Smooth muscle cell (in vitro differentiated cells): Measurements from ENCODE around the gene PROSER2. TPM values are rescaled to one million over a fixed set of nuclear protein-coding genes. Genes with fewer than 3 reads are reported as not detected.

Experiments
- DNase-seq: peaks from one replicate; lab custom pipeline; 2025; ENCODE audit not compliant: unreplicated experiment; lab: John Stamatoyannopoulos, UW
- H2AFZ ChIP-seq: fragments of 200-600 bp; sonication (generic); 2 replicates; pipeline ENCODE4 v1.6.0; 2016; ENCODE audit warnings: antibody characterized with exemption, low read depth, mild to moderate bottlenecking
- H3F3A ChIP-seq: fragments of 200-600 bp; sonication (generic); 2 replicates; pipeline ENCODE4 v1.6.0; 2017; ENCODE audit warnings: antibody characterized with exemption, low read depth
- H3K27ac ChIP-seq: fragments of 200-600 bp; sonication (generic); 2 replicates; pipeline ENCODE4 v1.5.1; 2016; ENCODE audit warnings: low read depth, mild to moderate bottlenecking
- H3K27me3 ChIP-seq: fragments of 200-600 bp; sonication (generic); 2 replicates; pipeline ENCODE4 v1.6.1; 2016; ENCODE audit warnings: low read depth, mild to moderate bottlenecking
- H3K36me3 ChIP-seq: fragments of 200-600 bp; sonication (generic); 2 replicates; pipeline ENCODE4 v1.5.1; 2016; ENCODE audit warnings: low read depth
- H3K4me1 ChIP-seq: fragments of 200-600 bp; sonication (generic); 2 replicates; pipeline ENCODE4 v1.5.1; 2016; ENCODE audit warnings: low read depth
- H3K4me2 ChIP-seq: fragments of 200-600 bp; sonication (generic); 2 replicates; pipeline ENCODE4 v1.6.0; 2016; ENCODE audit warnings: mild to moderate bottlenecking
- H3K4me3 ChIP-seq: fragments of 200-600 bp; sonication (generic); 2 replicates; pipeline ENCODE4 v1.5.1; 2016; ENCODE audit warnings: mild to moderate bottlenecking
- H3K79me2 ChIP-seq: fragments of 200-600 bp; sonication (generic); 2 replicates; pipeline ENCODE4 v1.6.0; 2016; ENCODE audit warnings: low read depth, mild to moderate bottlenecking
- H3K9ac ChIP-seq: fragments of 200-600 bp; sonication (generic); 2 replicates; pipeline ENCODE4 v1.6.0; 2016; ENCODE audit warnings: low read depth
- H3K9me3 ChIP-seq: fragments of 200-600 bp; sonication (generic); replicated peaks from 2 replicates; pipeline ENCODE4 v1.5.1; 2016; ENCODE audit warnings: low read depth
- H4K20me1 ChIP-seq: fragments of 200-600 bp; sonication (generic); 2 replicates; pipeline ENCODE4 v1.6.0; 2016; ENCODE audit warnings: low read depth
- CTCF ChIP-seq: fragments of 200-600 bp; sonication (generic); IDR thresholded peaks from 2 replicates; pipeline ENCODE4 v1.5.1; 2017; ENCODE audit warnings: borderline replicate concordance, mild to moderate bottlenecking, antibody characterized with exemption; ENCODE audit not compliant: insufficient read depth, poor library complexity, severe bottlenecking
- WGBS: methylation state at CpG from one replicate; pipeline ENCODE4 v1.1.7; 2016; ENCODE audit warnings: low lambda C conversion rate; 5-methylcytosine and 5-hydroxymethylcytosine counted together
- polyA plus RNA-seq: library from polyadenylated mRNA; unstranded; fragments of >200 nt; fragmentation: Nextera tagmentation; extraction: Ambion mirVana; gene quantifications from 2 replicates; pipeline ENCODE4 v1.2.1, GENCODE V29; 2016
- total RNA-seq: library from RNA; depleted of rRNA; stranded (reverse); fragments of >200 nt; gene quantifications from 2 replicates; pipeline ENCODE4 v1.2.3, GENCODE V29; 2014

PROSER2 gene
- total and polyA plus RNA-seq, 2 experiments from 2014 or later: 4.9 to 8.2 TPM

- Histone ChIP-seq H3F3A (no peaks in the 10 kb centered on the region), H3K36me3 (no peaks in the 10 kb centered on the region), H2AFZ (no peak overlapping the region), H3K9ac (no peak overlapping the region), H3K9me3 (no peaks in the 10 kb centered on the region), H3K27ac (peak overlapping the region; percentile 54), H3K4me1 (no peaks in the 10 kb centered on the region), H3K4me2 (no peak overlapping the region), H3K27me3 (peaks cover 30% of the 10 kb centered on the region), H3K4me3 (no peak overlapping the region), H3K79me2 (no peaks in the 10 kb centered on the region), H4K20me1 (no peaks in the 10 kb centered on the region)
- no peak for TF ChIP-seq CTCF
- 63% methylated on average over 3 of the region's 3 CpGs for WGBS
- no peak for DNase-seq
Observed at GRCh38 chr10:11776080-11776479, 47.1 kb upstream of the PROSER2 start.

GRCh38 chr10:11781114-11781513, 42.0 kb upstream of the PROSER2 start:
- Histone ChIP-seq H3K9ac (no peak overlapping the region), H3K9me3 (no peaks in the 10 kb centered on the region), H3K79me2 (no peaks in the 10 kb centered on the region), H3K27ac (no peak overlapping the region), H3K4me2 (no peak overlapping the region), H3K4me3 (no peak overlapping the region), H4K20me1 (no peaks in the 10 kb centered on the region), H3F3A (no peaks in the 10 kb centered on the region), H3K4me1 (no peaks in the 10 kb centered on the region), H3K27me3 (peaks cover 4% of the 10 kb centered on the region), H3K36me3 (no peaks in the 10 kb centered on the region), H2AFZ (no peak overlapping the region)
- whole genome bisulfite sequencing: 91% methylated on average over 6 of the region's 6 CpGs
- TF ChIP-seq CTCF: no peak
- no peak for DNase-seq

GRCh38 chr10:11782793-11783557, 40.2 kb upstream of the PROSER2 start:
- no peak overlapping the region for H3K4me2 ChIP-seq
- H3K36me3 ChIP-seq: no peaks in the 10 kb centered on the region
- no peaks in the 10 kb centered on the region for H3F3A ChIP-seq
- no peaks in the 10 kb centered on the region for H3K4me1 ChIP-seq
- no peak overlapping the region for H3K9ac ChIP-seq
- H2AFZ ChIP-seq: no peak overlapping the region
- H3K9me3 ChIP-seq: no peaks in the 10 kb centered on the region
- H3K4me3 ChIP-seq: no peak overlapping the region
- no peaks in the 10 kb centered on the region for H3K79me2 ChIP-seq
- peak; percentile 70 for TF ChIP-seq CTCF
- H3K27ac ChIP-seq: no peak overlapping the region
- WGBS: 71% methylated on average over 18 of the region's 18 CpGs
- no peaks in the 10 kb centered on the region for H4K20me1 ChIP-seq
- H3K27me3 ChIP-seq: peaks cover 4% of the 10 kb centered on the region
- no peak for DNase-seq

- Histone ChIP-seq H3K36me3 (no peaks in the 10 kb centered on the region), H3K9me3 (no peaks in the 10 kb centered on the region), H3K4me3 (no peak overlapping the region), H3K9ac (no peak overlapping the region), H3K4me1 (no peaks in the 10 kb centered on the region), H3F3A (no peaks in the 10 kb centered on the region), H3K27me3 (peaks cover 4% of the 10 kb centered on the region), H2AFZ (no peak overlapping the region), H3K4me2 (no peak overlapping the region), H4K20me1 (no peaks in the 10 kb centered on the region), H3K79me2 (no peaks in the 10 kb centered on the region), H3K27ac (no peak overlapping the region)
- 69% methylated on average over 7 of the region's 7 CpGs for WGBS
- TF ChIP-seq CTCF: no peak
- DNase-seq: no peak
Observed at GRCh38 chr10:11783558-11783865, 39.6 kb upstream of the PROSER2 start.
